ENCODE data around the gene RPL35.

GRCh38 chr9:124871156-124871561 is 9.4 kb upstream of the RPL35 start:
- no peak for TF ChIP-seq SP1 (IDR thresholded peaks at IDR 0.05; ENCODE audit: low read depth, low read length)
- no peak for TF ChIP-seq RFX5 (IDR thresholded peaks at IDR 0.05; ENCODE audit: borderline replicate concordance, low read depth, low read length)
- TF ChIP-seq, protein P1, sequence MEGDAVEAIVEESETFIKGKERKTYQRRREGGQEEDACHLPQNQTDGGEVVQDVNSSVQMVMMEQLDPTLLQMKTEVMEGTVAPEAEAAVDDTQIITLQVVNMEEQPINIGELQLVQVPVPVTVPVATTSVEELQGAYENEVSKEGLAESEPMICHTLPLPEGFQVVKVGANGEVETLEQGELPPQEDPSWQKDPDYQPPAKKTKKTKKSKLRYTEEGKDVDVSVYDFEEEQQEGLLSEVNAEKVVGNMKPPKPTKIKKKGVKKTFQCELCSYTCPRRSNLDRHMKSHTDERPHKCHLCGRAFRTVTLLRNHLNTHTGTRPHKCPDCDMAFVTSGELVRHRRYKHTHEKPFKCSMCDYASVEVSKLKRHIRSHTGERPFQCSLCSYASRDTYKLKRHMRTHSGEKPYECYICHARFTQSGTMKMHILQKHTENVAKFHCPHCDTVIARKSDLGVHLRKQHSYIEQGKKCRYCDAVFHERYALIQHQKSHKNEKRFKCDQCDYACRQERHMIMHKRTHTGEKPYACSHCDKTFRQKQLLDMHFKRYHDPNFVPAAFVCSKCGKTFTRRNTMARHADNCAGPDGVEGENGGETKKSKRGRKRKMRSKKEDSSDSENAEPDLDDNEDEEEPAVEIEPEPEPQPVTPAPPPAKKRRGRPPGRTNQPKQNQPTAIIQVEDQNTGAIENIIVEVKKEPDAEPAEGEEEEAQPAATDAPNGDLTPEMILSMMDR (IDR thresholded peaks at IDR 0.05; ENCODE audit: control extremely low read depth in 1 of 3, insufficient read depth in 1 of 3, low read depth in 1 of 3, low read length in 3 of 3): no peak
- TF ChIP-seq EP300 (IDR thresholded peaks at IDR 0.05; ENCODE audit: borderline replicate concordance in 1 of 2, low read depth in 2 of 2, low read length in 2 of 2): no peak
- no peak for TF ChIP-seq ATF3 (IDR thresholded peaks at IDR 0.05; ENCODE audit: insufficient read depth, low read depth, low read length)
- no peak for TF ChIP-seq SUZ12 (IDR thresholded peaks at IDR 0.05; ENCODE audit: low read length)
- no peak for TF ChIP-seq YY1 (IDR thresholded peaks at IDR 0.05; ENCODE audit: low read depth, low read length)
- TF ChIP-seq EZH2 (IDR thresholded peaks at IDR 0.05; ENCODE audit: low read depth, low read length, severe bottlenecking): no peak
